Progenitor cell of endocrine pancreas (in vitro differentiated cells): ENCODE measurements around the gene CRTAC1. TPM values are rescaled to one million over a fixed set of nuclear protein-coding genes. Genes with fewer than 3 reads are reported as not detected.

Experiments used
- DNase-seq: peaks from one replicate; pipeline ENCODE4 v3.0.0; 2021; ENCODE audit warnings: low spot score; ENCODE audit not compliant: unreplicated experiment
- H3K27ac Mint-ChIP-seq: 2 replicates; pipeline ENCODE4 v1.8.0; 2021; ENCODE audit warnings: mild to moderate bottlenecking, moderate library complexity, mixed read lengths
- H3K27me3 Mint-ChIP-seq: 2 replicates; pipeline ENCODE4 v1.8.0; 2021; ENCODE audit warnings: mixed read lengths
- H3K36me3 Mint-ChIP-seq: 2 replicates; pipeline ENCODE4 v1.8.0; 2022; ENCODE audit warnings: mixed read lengths; ENCODE audit not compliant: insufficient read depth
- H3K4me1 Mint-ChIP-seq: 2 replicates; pipeline ENCODE4 v1.8.0; 2021; ENCODE audit warnings: low read depth, mixed read lengths
- H3K4me3 Mint-ChIP-seq: 2 replicates; pipeline ENCODE4 v1.8.0; 2021; ENCODE audit warnings: low read depth, mild to moderate bottlenecking, moderate library complexity, mixed read lengths
- H3K9me3 Mint-ChIP-seq: 2 replicates; pipeline ENCODE4 v1.8.0; 2021; ENCODE audit warnings: low read depth, mixed read lengths
- total RNA-seq: library from RNA; stranded (reverse); gene quantifications from 2 replicates; pipeline ENCODE4 v1.2.1, GENCODE V29; 2021
- TF ChIP-seq, protein P1 (sequence below): fragments of 200-600 bp; sonication (generic); IDR thresholded peaks from one replicate; pipeline ENCODE4 v1.5.0; 2021; ENCODE audit warnings: antibody characterized with exemption, mild to moderate bottlenecking; ENCODE audit not compliant: unreplicated experiment

CRTAC1 gene
- total RNA-seq, 1 donor from 2014 or later: 4.6 TPM

DNA sequence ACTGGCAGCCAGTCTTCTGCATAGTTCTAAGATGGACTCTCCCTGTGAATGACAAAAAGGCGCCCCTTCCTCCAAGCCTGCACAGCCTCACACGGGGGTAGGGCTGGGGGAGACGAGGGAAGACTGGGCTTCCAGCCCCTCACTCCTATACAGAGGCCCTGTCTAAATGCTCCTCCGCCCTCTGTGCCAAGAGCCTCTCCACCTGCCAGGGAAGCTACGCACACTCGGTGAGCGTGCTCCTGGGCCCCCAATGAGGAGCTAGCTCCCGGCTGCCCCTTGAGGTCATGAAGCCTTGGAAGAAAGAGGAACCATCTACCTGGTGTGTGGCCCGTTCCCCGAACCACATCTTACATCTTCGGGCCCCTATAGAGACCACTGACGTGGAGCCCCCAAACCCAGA is 54.8 kb downstream of the CRTAC1 start:
- no peaks in the 10 kb centered on the region for H3K36me3 Mint-ChIP-seq
- no peak overlapping the region for H3K4me3 Mint-ChIP-seq
- peaks cover 95% of the 10 kb centered on the region for H3K27me3 Mint-ChIP-seq
- H3K4me1 Mint-ChIP-seq: no peaks in the 10 kb centered on the region
- DNase-seq: no peak
- H3K9me3 Mint-ChIP-seq: no peaks in the 10 kb centered on the region
- TF ChIP-seq, protein P1, sequence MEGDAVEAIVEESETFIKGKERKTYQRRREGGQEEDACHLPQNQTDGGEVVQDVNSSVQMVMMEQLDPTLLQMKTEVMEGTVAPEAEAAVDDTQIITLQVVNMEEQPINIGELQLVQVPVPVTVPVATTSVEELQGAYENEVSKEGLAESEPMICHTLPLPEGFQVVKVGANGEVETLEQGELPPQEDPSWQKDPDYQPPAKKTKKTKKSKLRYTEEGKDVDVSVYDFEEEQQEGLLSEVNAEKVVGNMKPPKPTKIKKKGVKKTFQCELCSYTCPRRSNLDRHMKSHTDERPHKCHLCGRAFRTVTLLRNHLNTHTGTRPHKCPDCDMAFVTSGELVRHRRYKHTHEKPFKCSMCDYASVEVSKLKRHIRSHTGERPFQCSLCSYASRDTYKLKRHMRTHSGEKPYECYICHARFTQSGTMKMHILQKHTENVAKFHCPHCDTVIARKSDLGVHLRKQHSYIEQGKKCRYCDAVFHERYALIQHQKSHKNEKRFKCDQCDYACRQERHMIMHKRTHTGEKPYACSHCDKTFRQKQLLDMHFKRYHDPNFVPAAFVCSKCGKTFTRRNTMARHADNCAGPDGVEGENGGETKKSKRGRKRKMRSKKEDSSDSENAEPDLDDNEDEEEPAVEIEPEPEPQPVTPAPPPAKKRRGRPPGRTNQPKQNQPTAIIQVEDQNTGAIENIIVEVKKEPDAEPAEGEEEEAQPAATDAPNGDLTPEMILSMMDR: no peak
- H3K27ac Mint-ChIP-seq: no peak overlapping the region

DNA sequence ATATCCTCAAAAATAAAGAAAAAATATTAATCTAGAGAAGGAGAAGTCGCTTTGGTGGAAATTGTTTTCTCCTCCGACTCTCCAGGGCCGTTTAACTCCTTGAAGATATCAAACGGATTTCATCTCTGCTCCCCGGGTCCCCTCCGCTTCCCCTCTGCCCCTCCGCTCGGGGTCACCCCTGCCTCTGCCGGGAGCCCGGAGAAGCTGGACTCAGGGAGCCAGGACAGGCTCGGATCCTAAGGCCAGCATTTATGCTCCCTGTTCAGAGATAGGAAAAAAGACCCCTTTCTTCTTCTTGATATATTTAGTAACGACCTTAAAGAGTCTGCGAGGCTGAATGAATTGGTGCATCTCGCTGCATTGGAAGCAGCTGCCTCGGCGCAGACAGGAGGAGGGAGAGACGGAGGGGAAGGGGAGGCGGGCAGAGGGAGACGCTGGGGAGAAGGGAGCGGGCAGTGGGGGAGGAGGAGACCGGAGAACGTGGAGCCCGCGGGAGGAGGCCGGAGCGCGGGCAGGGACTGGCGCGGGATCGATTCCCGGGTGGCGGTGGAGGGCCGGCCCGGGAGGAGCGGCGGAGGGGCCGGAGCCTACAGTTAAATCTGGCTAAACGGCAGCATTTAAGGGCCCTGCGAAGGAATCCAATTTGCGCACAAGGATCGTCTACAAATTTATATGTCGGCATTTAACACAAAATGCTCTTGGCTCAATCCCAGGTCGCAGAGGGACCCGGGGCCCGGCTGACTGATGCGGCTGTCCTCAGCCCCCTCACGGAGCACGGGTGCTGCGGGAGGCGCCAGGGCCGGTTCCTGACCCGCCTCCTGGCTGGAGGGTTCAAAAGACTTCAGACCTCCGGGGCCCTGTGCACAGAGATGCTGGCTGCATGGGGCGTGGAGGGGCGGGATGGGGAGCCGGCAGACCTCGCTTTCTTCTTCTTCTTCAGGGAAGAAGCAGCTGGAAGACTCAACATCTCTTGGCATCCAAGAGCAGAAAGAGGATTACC is 55.6 kb downstream of the CRTAC1 start:
- H3K4me3 Mint-ChIP-seq: no peak overlapping the region
- no peaks in the 10 kb centered on the region for H3K36me3 Mint-ChIP-seq
- TF ChIP-seq, protein P1: no peak
- no peaks in the 10 kb centered on the region for H3K4me1 Mint-ChIP-seq
- peaks cover 95% of the 10 kb centered on the region for H3K27me3 Mint-ChIP-seq
- no peak for DNase-seq
- H3K27ac Mint-ChIP-seq: no peak overlapping the region
- H3K9me3 Mint-ChIP-seq: no peaks in the 10 kb centered on the region

DNA sequence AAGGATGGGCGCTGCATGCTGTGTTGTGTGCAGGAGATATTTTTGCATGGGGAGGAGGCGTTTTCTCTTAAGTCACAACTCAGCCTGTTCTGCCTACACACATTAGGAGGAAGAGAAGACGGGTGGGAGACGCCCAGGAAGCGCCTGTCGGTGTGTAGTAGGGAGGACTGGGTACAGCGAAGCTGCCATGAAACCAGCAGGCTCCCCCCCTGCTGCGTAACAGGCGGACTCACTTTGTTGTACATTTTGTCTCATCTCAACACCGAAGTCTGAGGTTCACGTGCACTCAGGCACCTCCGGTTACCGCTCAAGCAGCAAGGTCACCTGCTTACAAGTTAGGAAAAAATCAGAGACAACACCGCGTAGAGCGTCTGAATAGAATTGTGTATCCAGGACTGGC is 56.3 kb downstream of the CRTAC1 start:
- TF ChIP-seq, protein P1: no peak
- H3K9me3 Mint-ChIP-seq: no peaks in the 10 kb centered on the region
- no peak overlapping the region for H3K27ac Mint-ChIP-seq
- no peak overlapping the region for H3K4me3 Mint-ChIP-seq
- H3K4me1 Mint-ChIP-seq: no peaks in the 10 kb centered on the region
- no peak for DNase-seq
- H3K27me3 Mint-ChIP-seq: peaks cover 95% of the 10 kb centered on the region
- no peaks in the 10 kb centered on the region for H3K36me3 Mint-ChIP-seq

DNA sequence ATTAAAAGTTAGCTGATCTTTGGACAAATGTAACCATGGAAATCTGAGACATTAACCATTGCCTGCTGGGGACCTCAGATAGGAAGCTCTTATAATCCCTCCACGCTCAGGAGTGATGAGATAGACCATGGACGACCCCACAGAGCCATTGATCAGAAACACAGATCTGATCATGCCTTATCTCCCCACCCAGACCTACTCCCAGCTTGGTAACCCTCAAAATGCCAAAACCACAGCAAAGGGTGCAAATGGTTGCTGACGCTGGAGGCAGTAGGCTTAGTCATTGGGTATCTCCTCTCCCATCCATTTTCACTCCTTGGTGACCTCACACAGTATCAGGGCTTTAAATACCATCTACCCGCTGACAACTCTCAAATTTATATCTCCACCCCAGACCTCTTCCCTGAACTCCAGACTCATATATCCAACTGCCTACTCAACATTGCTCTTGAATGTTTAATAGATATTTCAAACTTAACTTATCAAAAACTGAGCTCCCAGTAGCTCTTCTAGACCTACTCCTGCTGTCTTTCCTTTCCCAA is 60.8 kb downstream of the CRTAC1 start:
- Mint-ChIP-seq H3K4me1 (no peaks in the 10 kb centered on the region), H3K4me3 (no peak overlapping the region), H3K27ac (no peak overlapping the region), H3K36me3 (no peaks in the 10 kb centered on the region), H3K9me3 (no peaks in the 10 kb centered on the region), H3K27me3 (peaks cover 82% of the 10 kb centered on the region)
- TF ChIP-seq, protein P1: no peak
- DNase-seq: no peak

DNA sequence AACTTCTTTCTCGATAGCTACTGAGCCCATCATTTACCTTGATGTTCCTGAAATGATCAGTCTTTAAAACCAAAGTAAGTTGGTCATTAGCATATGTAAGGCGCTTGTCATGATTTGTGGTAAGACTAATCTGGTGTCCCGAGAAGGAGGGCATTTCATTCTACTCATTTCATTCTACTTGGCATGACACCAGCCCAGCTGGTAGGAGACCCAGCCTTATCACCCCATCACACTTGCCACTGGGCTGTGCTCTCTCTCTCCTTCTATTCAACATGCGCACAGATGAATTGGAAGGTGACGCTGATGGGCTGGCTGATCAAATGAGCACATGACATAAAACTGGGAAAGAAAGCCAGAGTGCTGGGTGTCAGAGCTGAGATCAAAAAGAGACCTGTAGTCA is 65.7 kb downstream of the CRTAC1 start:
- H3K4me3 Mint-ChIP-seq: no peak overlapping the region
- no peak for DNase-seq
- no peaks in the 10 kb centered on the region for H3K9me3 Mint-ChIP-seq
- no peak overlapping the region for H3K27ac Mint-ChIP-seq
- H3K4me1 Mint-ChIP-seq: no peaks in the 10 kb centered on the region
- TF ChIP-seq, protein P1: no peak
- no peaks in the 10 kb centered on the region for H3K36me3 Mint-ChIP-seq
- peaks cover 76% of the 10 kb centered on the region for H3K27me3 Mint-ChIP-seq
